ENCODE results near the gene TEX52.

GRCh38 chr12:2820432-2820831 is 36.4 kb downstream of the TEX52 start:
- TF ChIP-seq EZH2phosphoT487 (IDR thresholded peaks at IDR 0.05; ENCODE audit: borderline replicate concordance, low read depth, low read length) (no peak), CTCF (conservative IDR thresholded peaks at IDR 0.05; ENCODE audit: low read length) (no peak)

All from OCI-LY7 (cell line).